HG03378 (cell line): ENCODE results near the gene GCK.
"Not testable (repeated sequence)": the region's sequence is repeated elsewhere in the genome, so short reads cannot be mapped to it uniquely, and the experiment has no call there.

Experiments
- ATAC-seq: cut with Tn5 transposase; IDR thresholded peaks from one replicate; pipeline ENCODE4 v1.9.1; 2021; ENCODE audit warnings: mild to moderate bottlenecking, moderate library complexity; ENCODE audit not compliant: unreplicated experiment

GCK gene

DNA sequence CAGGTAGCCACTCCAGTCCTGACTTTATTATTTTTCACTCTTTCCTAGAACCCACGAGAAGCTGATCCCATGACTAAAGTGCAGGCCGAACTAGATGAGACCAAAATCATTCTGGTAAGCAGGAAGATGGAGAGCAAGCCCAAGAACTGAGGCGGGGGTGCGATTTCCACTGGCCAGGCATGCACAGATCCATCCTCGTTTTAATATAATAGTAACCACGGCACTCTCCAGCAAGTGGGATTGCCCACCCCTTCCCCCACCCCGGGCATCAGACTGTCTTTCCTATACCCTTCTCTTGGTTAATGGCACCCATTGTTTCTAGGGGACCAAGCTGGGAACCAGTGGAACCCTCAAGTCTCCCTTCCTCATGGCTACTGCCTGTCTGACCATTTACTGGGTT lies 18.8 kb upstream of the GCK start:
- no peak for ATAC-seq

DNA sequence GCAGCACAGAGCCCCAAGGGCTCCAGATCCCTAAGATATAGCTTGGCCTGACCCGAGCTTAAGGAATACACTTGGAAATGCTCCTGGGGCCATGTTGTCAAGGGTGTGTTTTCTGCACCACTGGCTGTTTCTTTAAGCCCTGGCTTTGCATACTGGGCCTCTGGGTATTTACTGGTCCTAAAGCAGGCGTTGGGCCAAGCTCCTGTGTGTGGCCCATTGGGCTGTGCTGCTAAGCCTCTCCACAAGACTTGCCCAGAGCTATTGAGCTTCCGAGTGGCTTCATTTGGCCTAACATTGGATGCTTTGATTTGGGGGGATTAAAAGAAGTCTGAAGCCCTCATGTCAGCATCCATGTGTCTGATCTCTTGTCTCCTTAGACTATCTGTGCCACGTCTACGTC lies 16.8 kb upstream of the GCK start:
- ATAC-seq = no peak

DNA sequence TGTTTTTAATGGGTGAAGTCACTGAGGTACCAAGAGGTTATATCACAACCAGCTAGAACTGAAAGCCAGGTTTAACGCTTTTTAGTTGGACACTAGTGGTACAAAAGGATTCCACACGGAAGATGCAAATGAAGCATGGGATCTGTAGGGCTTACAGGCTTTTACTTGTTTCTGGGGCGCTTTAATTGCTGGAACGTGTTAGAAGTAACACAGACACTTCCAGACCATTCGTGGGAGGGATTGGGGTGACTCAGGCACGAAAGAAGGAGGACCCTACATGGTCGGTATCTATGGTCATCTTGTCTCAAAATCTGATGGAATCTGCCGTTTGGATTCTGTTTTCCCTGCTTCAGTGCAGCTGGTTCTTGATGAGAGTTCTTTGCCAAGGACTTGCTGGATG lies 12.6 kb upstream of the GCK start:
- no peak for ATAC-seq

DNA sequence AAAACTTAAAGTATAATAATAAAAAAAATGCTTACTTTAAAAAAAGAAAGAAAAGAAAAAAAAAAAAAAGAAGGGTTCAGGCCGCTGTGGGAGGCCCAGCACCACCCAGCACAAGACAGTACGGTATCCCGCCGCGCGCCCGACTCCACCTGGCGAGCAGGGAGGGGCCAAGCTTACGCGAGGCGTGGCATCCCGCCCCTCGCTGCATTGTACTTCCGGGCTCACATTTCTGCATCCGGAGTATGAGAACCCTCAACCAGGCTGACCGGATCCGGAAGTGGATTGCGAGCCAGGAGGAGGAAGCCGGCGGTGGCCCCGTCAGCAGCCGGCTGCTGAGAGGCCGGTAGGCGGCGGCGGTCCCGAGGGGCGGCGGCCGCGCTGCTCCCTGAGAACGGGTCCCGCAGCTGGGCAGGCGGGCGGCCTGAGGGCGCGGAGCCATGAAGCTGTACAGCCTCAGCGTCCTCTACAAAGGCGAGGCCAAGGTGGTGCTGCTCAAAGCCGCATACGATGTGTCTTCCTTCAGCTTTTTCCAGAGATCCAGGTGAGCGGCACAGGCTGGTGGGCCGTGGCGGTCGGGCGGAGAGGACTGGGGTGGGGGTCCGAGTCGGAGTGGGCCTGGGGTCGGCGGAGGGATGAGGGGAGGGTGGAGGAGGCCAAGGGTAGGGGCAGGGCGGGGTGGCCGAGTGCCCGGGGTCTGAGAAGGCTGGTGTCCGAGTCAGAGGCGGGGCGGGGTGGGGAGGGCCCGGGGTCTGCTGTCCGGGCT lies 11.6 kb upstream of the GCK start, which contains the start of gene YKT6:
TSS of gene YKT6 (plus strand) at position 280 of the 763 bp plus-strand sequence. CDS start at position 438, 158 bp downstream.
- ATAC-seq = peak; percentile 98

DNA sequence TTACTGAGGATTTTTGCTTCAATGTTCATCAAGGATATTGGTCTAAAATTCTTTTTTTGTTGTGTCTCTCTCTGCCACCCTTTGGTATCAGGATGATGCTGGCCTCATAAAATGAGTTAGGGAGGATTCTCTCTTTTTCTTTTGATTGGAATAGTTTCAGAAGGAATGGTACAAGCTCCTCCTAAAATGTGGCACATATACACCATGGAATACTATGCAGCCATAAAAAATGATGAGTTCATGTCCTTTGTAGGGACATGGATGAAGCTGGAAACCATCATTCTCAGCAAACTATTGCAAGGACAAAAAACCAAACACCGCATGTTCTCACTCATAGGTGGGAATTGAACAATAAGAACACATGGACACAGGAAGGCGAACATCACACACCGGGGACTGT lies 10.9 kb upstream of the GCK start:
- not testable (repeated sequence) for ATAC-seq

DNA sequence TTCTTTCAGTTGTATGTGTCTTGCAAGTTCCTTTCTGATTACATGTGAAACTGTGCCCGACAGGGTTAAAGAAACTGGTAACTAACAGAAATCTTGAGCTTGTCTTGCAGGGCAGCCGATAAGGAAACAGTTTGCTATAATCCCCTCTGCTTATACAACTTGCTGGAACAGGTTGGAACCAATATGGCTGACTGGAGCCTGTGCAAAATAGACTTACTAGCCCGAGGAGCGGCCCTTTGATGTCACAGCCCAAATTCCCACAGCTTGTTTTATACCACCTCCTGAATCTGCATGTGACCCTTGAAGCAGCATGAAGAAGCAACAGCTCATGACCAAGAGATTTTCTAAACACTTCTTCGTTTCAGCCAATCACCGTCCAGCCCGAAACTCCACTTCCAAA lies 8.2 kb upstream of the GCK start:
- ATAC-seq = no peak

DNA sequence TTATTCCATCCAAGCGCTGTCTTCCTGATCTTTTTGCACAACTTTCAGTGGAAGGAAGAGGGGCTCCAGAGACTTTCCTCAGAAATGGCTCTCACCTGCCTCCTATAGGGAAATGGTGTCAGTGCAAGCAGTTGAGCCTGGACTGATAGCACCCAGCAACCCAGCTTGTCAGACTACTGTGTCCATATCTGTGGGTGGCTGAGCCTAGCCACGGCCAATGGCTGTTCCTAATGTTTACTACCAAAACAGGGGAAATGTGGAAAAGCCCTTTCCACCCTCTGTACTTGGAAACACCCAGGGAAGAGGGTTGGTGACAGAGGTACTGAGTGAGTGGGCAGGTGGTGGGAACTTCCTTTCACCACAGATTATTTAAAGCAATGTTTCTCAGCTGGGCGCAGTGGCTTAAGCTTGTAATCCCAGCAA lies 7.2 kb upstream of the GCK start:
- ATAC-seq = no peak

DNA sequence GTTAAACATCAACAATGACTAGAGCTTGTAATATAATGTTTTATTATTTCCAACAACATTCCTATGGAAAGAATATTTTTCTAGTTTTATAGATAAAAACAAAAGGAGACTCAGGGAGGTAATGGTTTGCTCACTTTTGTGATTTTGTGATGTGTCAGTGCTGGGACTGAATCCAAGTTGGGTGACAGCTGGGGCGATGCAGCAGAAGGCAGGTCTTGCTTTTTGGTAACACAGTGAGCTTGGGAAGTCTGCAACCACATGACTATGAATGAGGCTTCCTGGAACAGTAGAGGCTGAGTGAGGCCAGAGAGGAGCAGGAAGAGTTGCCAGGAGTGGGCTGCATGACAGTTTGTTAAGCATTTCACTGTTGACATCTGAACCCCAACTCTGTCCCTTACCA lies 6.7 kb upstream of the GCK start:
- no peak for ATAC-seq

DNA sequence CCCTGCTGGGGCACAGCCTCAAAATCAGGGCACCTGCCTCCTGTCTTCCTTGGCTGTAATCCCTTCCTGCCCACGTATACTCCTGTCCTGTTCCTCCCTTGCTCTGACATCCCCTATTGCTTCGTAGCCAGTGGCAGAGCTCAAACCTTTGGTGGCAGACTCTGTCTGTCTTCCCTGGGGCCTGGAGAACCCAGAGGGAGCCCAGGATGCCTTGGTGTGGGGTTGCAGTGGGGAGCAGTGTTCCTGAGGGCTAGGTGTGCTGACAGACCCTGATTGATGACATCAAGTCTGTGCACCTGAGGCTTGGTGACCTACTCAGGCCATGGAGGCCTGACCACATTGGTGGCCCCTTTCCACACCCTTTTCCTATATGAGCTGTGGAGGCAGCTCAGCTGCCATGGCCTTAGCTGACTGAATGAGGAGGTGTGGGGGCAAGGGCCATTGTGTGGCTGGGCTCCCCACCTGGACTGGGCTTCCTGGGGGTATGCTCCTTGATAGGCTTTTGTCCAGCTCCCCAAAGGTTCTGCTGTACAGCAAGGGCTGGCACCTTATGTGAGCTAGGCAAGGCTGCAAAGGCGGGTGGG lies 5.4 kb upstream of the GCK start:
- no peak for ATAC-seq

DNA sequence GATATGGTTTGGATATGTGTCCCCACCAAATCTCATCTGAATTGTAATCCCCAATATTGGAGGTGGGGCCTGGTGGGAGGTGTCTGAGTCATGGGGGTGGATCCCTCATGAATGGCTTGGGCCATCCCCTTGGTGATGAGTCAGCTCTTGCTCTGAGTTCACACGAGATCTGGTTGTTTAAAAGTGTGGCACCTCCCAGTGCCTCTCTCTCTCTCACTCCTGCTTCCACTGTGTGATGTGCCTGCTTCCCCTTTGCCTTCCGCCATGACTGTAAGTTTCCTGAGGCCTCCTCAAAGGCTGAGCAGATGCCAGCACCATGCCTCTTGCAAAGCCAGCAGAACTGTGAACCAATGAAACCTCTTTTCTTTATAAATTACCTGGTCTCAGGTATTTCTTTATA lies 4.8 kb upstream of the GCK start:
- no peak for ATAC-seq

DNA sequence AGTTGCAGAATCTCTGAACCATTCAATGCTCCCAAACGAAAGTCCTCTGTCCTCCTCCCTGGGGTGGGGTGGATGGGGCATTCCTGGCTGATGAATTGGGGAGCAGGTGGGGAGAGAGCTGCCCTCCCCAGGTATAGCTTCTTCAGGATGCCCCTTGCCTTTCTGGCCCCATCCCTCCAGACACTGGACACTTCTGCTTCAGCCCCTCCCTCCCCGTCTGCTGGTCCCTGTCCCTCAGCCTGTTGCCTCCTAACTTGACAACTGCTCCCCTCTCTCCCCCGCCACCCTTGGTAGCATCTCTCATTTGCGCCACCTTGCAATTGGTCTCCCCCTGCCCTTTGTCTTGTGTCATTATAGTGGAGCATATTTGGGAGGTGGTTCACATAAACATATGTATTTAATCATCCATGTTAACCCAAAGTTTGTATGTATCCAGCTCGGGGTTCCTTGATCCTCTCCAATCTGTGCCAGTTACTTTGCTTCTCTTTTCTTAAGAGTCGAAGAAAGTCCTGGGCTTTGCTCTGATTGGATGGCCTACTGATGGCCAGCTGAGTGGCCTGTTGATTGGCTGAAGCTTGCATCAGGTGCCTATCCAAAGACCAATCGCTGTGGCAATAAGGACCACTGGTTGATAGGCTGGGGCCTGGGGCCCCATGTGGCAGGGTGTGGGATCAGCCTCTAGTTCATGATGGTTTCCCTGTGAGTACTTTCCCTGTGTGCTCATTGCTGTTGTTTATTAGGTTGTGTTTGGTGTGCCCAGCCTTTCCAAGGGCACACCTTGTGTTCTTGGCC lies 4.0 kb upstream of the GCK start:
- no peak for ATAC-seq

DNA sequence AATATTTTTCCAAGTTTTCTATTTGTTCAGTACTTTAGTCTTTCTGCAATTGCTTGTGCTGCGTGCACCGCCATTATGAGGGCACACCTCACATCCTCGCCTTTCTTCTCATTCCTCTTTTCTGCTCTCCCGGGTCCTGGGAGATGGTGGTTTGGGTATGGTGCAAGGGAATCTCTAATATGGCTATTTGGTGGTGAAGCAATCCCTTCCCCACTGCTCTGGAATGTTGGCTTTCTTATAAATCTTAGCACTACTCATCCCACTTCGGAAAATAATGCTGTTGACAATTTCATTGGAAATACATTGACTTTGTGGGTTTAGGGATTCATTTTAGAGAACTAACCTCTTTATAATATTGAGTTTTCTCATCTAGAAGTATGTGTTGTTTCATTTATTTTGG lies 1.9 kb upstream of the GCK start:
- ATAC-seq = no peak

DNA sequence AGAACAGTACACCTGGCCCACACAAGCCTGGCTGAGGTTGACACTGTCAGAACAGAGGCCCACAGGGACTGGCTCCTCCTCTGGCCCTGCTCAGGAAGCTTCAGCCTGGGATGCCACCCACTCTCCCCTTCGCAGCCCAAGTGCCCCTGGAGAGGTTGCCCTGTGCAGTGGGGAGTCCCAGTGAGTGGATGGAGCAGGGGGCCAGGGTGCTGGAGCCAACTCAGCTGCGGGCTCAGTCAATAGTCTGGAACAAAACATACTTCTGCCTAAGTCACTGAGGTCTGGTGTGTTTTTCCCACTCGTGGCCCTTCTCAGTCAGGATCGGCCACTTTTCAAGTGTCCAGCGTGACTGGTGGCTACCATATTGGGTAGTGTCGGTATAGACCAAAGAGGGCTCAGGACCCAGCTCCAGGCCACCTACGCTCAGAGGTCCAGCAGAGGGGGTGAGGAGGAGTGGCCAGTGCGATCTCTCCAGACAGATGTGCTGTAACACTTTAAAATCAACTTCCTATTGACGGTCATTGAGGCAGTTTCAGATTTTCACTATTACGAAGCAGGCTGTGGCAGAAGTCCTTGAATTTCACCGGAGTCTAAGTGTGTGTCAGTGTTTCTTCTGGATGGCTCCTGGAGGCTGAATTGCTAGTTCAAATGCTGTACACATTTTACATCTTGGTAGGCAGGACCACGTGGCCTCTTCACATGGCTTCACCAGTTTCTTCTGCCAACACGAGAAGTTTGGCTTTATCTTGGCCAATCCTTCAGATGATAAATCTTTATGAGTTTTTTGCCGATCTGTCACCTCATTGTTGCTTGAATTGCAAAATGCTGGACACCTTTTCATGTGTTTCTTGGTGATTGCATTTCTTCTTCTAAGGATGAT lies 994 bp upstream of the GCK start:
- no peak for ATAC-seq

DNA sequence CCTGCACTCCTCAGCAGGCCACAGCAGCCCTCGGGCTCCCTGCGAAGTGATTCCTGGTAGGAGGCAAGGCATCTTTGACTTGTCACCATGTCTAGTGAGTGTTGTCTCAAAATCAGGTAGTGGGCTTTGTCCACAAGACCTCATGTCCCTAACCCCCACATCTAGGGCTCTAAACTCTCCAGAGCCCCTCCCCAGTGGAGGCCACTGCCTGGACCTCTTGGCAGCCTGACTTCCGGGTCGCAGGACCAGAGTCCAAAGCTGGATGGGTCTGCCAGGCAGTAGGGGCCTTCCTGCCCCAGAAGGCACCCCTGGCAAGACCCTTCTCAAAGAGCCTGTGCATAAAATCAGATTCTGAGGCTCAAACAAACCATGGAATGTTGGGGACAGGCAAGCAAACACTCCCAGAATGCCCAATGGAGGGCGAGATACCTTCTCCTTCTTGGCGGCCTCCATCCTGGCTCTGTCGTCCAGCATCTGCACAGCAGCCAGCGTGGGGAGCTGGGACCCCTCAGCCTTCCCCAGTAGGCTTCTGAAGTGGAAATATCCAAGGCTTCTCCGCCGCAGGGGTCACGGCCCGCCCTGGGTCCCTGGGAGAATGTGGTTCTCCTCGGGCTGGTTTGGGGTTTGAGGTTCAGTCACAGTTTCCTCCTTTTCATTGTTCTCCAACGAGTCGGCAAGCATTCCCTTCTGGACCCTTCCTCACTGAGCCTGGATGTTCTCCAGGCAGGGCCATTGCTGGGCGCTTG lies 586 bp downstream of the GCK start:
- no peak for ATAC-seq

DNA sequence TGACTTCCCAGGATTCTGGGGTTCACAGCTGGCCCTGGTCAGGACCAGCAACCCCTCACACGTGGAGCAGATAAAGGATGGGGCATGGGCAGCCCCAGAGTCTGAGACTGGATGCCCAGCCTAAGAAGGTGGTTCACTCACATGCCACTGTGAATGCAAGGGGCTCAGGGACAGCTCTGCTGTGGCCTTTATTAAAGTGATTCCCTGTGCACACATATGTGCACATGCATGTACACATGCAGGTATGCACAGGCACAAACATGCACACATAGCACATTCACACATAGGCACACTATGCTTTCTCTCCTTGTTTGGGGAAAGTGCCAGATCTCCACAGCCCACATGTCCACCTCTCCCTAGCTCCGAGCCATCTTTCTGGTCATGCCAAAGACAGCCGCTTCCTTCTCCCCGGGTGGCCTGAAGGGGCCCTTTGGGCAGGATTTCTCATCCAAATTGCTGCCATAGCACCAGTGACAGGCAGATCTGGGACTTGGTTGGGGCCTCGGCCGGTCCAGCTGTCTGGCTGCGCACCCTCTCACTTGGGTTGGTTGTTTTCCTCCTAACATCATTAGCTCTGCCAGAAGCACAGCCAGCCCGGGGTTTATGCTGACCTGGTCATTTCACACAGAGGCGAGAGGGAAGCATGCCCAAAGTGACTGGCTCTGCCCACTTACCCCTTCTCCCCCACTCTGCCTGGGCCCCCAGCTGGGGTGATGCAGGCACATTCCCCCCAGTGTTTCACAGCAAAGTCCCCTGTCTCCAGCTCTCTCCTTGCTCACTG lies 1.4 kb downstream of the GCK start:
- no peak for ATAC-seq

DNA sequence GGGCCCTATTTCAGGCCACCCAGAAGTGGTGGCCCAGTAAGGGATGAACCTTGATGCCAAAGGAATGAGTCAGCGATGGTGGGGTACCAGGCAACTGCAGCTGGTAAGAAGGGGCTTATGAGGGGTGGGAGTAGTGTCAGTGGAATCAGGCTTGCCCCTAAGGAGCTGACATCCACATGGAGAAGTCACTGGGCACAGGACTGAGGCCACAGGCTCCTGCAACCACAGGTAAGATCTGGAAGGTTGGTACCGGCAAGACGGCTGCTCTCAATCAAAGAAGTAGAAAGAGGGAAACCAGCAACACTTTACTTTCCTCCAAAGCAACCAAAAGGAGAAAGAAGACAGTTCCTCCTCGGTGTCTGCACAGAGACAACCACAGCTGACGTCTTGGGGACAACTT lies 2.5 kb downstream of the GCK start:
- no peak for ATAC-seq

DNA sequence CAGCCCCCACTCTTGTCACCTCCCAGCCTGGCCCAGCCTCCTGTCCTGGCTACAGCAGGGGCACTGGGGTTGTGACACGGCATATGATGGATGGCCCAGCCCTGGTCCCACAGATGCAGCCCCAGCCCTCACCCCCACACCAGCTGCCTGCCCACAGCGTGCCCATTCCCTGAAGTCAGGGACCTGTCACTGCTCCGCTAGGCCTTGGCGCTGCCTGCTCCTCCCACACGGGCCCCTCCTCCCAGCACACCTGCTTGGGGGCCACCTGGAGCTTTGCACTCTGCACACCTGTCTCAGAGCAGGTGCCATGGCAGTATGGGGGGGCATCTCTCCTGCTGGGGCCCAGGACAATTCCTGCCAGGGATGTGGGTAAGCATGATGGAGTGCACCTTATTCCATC lies 3.5 kb downstream of the GCK start:
- ATAC-seq = no peak

DNA sequence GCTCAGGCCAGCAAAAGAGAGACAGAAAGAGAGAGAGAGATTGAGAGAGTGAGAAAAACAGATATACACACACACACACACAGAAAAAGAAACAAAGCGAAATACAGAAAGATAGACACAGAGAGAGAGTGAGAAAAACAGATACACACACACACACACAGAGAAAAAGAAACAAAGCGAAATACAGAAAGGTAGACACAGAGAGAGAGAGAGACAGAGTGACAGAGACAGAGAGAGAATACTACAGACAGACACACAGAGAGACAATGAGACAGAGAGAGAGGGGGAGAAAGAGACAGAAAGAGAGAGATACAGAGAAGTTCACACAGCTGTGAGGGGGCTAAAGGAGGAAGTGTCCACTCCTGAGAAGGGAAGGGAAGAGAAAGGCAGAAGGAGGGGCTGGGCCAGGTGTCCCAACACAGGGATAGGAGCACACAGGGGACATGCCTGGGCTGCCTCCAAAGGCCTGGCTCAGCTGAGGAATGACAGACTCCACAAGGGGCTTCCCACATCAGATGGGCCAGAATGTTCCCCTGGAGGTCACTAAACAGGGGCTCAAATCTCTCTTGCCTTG lies 4.3 kb downstream of the GCK start:
- no peak for ATAC-seq

DNA sequence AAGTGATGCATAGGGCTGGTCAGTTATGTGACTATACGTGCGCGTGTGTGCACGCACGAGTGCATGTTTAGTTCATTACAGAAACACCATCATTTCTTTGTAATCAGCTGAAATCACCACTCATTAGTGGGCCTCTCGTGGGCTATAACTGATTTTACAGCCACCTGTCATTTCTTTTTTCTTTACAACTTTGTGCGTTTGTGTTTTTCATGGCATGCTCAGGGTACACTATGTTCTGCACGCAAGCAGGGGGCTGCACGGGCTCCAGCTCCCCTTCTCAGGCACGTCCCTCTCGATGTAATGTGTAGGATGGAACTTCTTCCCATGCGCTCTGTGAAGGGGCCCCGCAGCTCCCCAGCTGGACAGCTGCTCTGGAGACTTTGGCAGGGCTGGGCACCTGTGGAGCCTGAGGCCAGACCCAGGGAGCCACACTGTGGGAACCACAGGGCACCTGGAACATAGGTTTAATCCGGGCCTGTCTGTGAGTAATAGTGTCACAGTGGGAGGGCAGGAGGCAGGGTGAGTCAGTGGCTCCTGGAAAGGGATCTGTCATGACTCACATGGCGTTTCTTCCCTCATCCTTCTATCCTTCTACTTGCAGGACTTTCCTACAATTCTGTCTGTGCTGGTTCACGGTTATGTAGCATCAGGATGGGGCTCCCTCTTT lies 4.9 kb downstream of the GCK start:
- no peak for ATAC-seq
